ENCODE measurements around the gene SLC2A8. TPM values are rescaled to one million over a fixed set of nuclear protein-coding genes. Genes with fewer than 3 reads are reported as not detected.

The SLC2A8 gene
- total RNA-seq, 4 donors from 2014 or later = 7.4 to 58.1 (median 42.9) TPM

GRCh38 chr9:127361561-127361960 lies 35.4 kb upstream of the SLC2A8 start:
- Histone ChIP-seq H3K9me3 (no peaks in the 10 kb centered on the region), H3K4me3 (no peak overlapping the region), H3K4me1 (peaks cover 0 to 10% (median 0%) of the 10 kb centered on the region in 4 donors), H3K27ac (peak overlapping the region in 2 of 4 donors; percentile 2 to 60), H3K36me3 (peaks cover 0 to 6% (median 0%) of the 10 kb centered on the region in 3 donors), H3K27me3 (no peaks in the 10 kb centered on the region)
- TF ChIP-seq POLR2A (IDR thresholded peaks at IDR 0.05) (no peak), CTCF (IDR thresholded peaks at IDR 0.05) (no peak)
- DNase-seq = peak in 2 of 3 donors; percentile 47 to 61

- H3K36me3 ChIP-seq = no peaks in the 10 kb centered on the region
- H3K4me1 ChIP-seq = peaks cover 0 to 10% (median 0%) of the 10 kb centered on the region in 4 donors
- TF ChIP-seq POLR2A (IDR thresholded peaks at IDR 0.05) (no peak), CTCF (IDR thresholded peaks at IDR 0.05) (no peak)
- no peak overlapping the region for H3K27ac ChIP-seq
- peak in 1 of 3 donors; percentile 31 for DNase-seq
- H3K9me3 ChIP-seq = no peaks in the 10 kb centered on the region
- H3K27me3 ChIP-seq = no peaks in the 10 kb centered on the region
- H3K4me3 ChIP-seq = no peak overlapping the region
Observed at GRCh38 chr9:127362829-127363228, 34.1 kb upstream of the SLC2A8 start.

GRCh38 chr9:127365461-127365860 lies 31.5 kb upstream of the SLC2A8 start:
- H3K36me3 ChIP-seq = no peaks in the 10 kb centered on the region
- peaks cover 0 to 10% (median 0%) of the 10 kb centered on the region in 4 donors for H3K4me1 ChIP-seq
- peak in 1 of 3 donors; percentile 11 for DNase-seq
- H3K27me3 ChIP-seq = no peaks in the 10 kb centered on the region
- no peak overlapping the region for H3K27ac ChIP-seq
- TF ChIP-seq POLR2A (IDR thresholded peaks at IDR 0.05) = no peak
- no peak for TF ChIP-seq CTCF (IDR thresholded peaks at IDR 0.05)
- H3K9me3 ChIP-seq = no peaks in the 10 kb centered on the region
- H3K4me3 ChIP-seq = no peak overlapping the region

GRCh38 chr9:127366594-127366993 lies 30.4 kb upstream of the SLC2A8 start:
- Histone ChIP-seq H3K36me3 (no peaks in the 10 kb centered on the region), H3K9me3 (no peaks in the 10 kb centered on the region), H3K4me3 (no peak overlapping the region), H3K4me1 (peaks cover 0 to under 1% (median 0%) of the 10 kb centered on the region in 4 donors), H3K27ac (no peak overlapping the region), H3K27me3 (no peaks in the 10 kb centered on the region)
- no peak for DNase-seq
- TF ChIP-seq CTCF (IDR thresholded peaks at IDR 0.05) (no peak), POLR2A (IDR thresholded peaks at IDR 0.05) (no peak)

- Histone ChIP-seq H3K27ac (no peak overlapping the region), H3K4me1 (no peaks in the 10 kb centered on the region)
- TF ChIP-seq POLR2A (IDR thresholded peaks at IDR 0.05) (no peak), CTCF (IDR thresholded peaks at IDR 0.05) (no peak)
Observed at GRCh38 chr9:127368852-127369402, 28.0 kb upstream of the SLC2A8 start.

More at GRCh38 chr9:127368852-127369402, 28.0 kb upstream of the SLC2A8 start:
- no peaks in the 10 kb centered on the region for H3K27me3 ChIP-seq
- DNase-seq = no peak
- H3K4me3 ChIP-seq = no peak overlapping the region
- H3K36me3 ChIP-seq = no peaks in the 10 kb centered on the region
- H3K9me3 ChIP-seq = no peaks in the 10 kb centered on the region

Measured in Peyer's patch (tissue), 4 donors.